ENCODE results near the gene ABLIM1.

ABLIM1 gene

DNA sequence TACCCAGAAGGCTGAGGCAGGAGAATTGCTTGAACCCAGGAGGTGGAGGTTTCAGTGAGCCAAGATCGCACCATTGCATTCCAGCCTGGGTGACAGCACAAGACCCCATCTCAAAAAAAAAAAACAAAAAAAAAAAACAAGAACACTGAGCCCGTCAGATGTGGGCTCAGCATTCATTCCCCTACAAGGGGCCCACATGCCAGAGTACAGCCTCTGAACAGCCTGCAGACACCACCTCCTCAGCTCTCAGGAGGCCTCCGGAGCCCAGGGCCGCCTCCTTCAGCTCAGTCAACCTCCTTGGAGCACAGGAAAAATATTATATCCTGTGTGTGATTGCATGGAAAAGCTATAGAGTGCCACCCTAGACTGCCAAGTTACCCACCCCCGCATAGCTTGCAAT lies 112.3 kb downstream of the ABLIM1 start:
- DNase-seq (ENCODE audit: low read depth) = no peak

DNA sequence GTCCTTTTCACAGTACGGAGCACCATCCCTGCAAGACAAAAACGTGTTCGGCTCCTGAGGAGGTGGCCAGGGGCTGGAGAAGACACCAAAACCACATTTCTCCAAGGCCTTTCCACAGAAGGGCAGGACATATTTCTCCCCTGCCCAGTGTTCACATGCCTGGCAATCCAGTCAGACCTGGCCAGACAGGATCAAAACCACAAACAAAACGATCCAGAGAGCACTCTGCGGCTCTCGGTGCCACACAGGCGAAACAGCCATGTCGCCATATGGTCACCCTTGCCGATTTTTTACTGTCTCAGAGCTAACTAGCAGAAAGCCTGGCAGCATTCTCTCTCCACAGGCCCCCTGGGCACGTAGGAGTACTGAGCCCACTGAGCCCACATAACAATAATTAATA lies 113.0 kb downstream of the ABLIM1 start:
- no peak for DNase-seq (ENCODE audit: low read depth)

DNA sequence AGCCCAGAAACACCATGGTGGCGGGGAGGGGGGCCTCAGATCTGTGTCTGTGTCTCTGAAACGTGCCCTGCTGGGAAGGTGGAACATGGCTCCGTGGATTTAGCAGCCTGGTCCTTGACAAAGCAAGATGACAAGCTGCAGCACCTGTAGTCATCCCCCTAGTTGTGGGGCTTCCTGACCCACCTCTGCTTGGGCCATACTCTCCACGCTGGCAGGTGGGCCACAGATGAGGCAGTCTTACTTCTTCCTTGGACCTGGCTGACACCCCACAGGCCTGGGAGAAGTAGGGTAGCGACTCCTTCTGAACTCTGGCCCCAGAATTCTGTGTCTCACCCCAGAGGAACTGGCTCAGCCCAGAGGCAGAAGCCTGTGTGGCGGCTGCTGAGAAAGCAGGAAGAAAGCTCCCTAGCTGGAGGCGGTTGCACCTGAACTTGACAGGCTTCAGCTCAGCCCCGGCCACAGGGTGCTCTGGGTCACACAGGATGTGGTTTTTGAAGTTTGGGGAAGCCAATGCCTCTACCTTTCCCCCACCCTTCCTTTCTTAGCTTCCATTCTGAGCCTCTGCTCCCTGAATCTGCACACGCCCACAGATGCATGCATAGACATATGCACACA lies 113.9 kb downstream of the ABLIM1 start:
- DNase-seq (ENCODE audit: low read depth) = no peak

DNA sequence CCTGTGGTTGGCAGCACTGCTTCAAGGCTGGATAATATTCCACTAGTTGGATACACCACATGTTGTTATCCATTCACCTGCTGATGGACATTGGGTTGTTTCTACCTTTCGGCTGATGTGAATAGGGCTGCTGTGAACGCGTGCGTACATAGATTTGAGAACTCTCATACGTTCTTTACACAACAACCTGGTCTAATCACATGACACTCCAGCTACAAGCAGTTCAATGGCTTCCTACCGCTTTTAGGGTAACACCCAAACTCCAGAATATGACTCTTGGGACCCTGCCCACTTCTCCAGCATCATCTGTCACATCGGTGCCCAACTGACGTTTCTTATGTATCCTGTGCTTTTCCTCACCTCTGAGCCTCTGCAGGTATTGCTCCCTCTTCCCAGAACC lies 114.6 kb downstream of the ABLIM1 start:
- no peak for DNase-seq (ENCODE audit: low read depth)

DNA sequence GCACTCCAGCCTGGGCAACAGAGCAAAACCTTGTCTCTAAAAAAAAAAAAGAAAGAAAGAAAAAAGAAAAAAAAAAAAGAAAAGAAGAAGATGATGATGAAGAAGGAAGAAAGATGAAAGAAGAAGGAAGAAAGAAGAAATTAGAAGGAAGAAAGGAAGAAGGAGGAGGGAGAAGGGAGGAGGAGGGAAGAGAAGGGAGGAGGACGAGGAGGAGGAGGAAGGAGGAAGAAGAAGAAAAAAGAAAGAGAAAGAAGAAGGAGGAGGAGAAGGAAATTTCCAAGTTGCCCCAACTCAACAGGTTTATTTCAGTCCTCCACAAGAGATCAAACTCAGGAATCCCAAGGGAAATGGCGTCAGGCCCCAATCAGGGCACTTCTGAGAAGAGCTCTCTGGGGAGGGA lies 115.7 kb downstream of the ABLIM1 start:
- no peak for DNase-seq (ENCODE audit: low read depth)

DNA sequence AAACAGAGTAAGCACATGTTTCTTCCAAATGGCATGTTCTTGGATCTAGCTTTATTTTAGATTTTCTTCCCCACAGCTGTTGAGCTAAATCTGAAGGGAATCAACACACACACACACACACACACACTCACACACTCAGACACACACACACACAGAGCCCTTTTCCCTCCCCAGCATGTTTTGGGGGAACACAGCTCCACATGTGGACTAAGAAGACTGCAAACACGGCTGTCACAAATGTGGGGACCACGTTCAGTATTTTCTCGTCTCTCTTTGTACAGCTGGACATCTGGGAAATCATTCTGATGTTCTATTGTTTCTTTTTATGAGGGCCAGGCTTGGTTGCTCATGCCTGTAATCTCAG lies 116.3 kb downstream of the ABLIM1 start:
- no peak for DNase-seq (ENCODE audit: low read depth)

DNA sequence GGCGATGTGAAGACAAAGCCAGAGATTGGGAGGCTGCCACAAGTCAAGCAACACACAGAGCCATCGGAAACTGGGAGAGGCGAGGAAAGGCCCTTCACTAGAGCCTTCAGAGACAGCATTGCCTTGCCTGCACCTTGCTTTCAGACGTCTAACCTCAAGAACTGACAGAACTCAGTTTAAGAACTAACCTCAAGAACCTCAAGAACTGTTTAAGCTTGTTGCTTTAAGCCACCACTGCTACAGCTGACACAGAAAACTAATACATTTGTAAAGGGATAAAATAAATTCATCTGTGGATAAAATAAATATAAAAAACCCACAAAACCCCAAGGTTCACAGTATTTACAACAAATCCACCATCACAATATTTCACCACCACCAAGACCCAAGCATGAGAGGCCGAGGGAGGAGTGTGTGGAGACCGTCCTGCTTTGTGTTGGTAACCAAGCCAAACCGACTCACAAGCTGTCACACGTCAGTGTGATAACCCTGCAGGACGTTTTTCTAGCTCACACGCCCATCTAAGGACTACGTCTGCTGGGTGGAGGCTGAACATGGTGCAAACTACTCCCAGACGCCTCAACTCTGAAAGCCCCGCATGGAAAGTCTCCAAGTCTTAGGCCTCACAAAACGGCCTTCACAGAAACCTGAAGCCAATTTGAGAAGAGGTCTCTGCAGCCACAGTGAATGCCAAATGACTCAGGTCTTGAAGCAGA lies 116.8 kb downstream of the ABLIM1 start:
- DNase-seq (ENCODE audit: low read depth) = no peak

DNA sequence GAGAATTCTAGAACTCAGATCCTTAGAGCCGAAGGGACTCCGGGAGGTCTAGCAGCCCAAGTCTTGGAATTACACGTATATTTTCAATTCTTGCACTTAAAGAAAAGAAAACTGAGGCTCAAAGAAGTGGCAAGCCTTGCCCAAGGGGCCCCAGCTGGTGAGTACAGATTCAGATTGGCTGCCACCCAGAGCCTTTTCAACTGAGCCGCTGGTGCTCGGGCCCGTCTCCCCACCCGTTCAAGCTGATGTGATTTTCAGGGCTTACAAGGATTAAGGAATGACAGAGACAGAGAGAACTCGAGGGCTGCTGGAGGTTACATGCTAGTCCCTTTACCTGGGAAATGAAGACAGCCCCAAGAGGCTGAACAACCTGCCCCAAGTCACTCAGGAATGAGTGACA lies 117.8 kb downstream of the ABLIM1 start:
- DNase-seq (ENCODE audit: low read depth) = no peak

DNA sequence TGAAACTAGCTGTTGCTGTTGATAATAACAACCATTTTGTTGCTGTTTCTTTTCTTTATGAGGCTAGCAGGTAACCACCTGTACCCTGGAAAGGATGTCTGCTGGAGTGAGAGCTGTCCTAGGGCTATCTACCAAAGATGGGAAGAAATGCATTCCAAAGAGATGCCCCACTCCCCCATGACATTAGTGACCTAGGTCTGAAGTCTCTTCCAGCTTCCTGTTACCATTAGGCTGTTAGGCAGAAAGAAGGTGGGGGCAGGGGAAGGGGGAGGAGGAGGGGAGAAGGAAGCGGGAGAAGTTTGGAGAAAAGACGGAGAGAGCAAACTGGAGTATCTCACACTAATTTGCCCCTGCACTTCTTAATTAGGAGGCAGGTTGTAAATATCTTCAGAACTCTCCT lies 118.5 kb downstream of the ABLIM1 start:
- DNase-seq (ENCODE audit: low read depth) = no peak

DNA sequence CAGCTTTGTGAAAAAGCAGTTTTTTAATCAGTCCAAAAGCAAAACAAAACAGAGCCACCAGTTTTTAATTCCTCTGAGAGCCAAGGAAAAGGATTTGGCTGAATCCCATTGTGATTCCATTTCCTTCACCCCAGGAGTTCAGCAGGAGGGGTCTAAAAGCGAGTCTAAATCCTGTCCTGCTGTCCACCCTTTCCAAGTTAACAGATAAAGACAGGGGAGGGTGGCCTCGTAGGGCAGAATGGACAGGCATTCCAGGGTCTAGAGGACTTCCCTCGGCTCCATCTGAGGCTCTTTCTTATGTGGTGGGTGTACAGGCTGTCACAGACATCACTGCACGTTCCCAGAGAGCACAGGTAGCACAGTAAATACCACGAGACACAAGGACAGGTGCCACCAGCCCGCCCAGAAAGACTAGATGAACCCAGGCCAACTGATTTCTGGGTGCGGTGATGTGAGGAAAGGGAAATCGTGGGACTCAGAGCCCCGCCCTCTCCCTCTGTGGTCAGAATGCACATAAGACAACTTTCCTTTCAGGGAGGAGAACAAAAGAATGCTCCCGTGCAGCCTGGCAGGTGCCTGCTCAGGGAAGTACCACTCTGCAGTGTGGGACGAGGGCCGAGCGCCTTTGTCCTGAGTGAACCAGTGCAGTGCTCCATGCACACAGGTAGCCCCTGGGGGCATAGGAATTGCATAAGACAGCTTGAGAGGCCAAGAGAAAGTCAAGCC lies 119.7 kb downstream of the ABLIM1 start:
- DNase-seq (ENCODE audit: low read depth) = no peak

DNA sequence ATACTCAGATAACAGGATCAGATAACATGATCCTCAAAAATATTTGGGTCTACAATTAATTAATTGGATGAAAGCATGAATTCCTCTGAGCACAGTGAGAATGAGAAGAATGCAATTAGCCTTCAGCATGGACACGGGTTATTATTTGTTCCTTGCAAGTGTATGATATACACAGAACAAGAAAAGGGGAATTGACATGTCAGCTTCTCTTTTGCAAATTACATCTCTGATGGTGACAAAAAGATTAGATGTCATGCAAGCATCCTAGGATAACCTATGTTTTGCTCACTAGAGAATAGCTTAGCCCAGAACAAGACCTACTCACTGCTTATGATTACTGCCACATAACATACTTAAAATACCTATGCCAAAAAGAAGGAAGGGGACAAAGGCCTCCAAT lies 120.3 kb downstream of the ABLIM1 start:
- no peak for DNase-seq (ENCODE audit: low read depth)

DNA sequence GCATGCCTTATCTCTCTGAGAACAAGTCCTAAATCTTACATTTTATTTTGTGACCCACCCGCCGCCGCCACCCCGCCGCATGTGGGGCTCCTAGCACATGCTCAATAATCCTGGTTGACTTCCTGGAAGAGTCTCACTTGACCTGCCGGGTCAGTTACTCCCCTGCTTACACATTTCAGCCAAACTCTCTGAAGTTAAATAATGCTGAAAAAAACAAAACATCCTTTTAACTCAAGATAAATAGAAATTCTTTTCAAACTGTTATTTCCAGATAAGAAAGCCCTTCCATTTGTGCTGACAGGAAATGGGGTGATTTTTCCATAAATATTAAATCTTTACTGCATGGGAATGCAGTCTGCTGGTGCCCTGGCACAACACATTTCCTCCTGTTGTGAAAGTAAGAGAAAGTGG lies 123.5 kb downstream of the ABLIM1 start:
- no peak for DNase-seq (ENCODE audit: low read depth)

DNA sequence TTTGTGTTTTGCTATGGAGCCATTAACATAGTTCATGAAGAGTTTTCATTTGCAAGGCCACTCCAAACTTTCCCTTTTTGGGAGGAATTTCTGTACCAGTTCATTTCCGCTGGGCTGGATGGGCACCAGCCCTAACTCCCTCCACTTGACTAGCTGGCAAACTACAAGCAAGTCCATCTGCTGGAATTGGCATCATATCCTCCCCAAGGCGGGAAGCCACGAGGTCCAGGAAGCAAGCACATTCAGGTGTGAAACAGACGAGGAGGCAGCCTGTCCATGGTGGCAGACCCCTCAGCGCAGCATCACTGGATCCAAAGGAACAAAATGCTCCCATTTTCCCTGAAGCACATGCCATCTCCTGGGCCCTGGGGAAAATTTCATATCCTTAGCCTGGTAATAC lies 125.8 kb downstream of the ABLIM1 start:
- no peak for DNase-seq (ENCODE audit: low read depth)

DNA sequence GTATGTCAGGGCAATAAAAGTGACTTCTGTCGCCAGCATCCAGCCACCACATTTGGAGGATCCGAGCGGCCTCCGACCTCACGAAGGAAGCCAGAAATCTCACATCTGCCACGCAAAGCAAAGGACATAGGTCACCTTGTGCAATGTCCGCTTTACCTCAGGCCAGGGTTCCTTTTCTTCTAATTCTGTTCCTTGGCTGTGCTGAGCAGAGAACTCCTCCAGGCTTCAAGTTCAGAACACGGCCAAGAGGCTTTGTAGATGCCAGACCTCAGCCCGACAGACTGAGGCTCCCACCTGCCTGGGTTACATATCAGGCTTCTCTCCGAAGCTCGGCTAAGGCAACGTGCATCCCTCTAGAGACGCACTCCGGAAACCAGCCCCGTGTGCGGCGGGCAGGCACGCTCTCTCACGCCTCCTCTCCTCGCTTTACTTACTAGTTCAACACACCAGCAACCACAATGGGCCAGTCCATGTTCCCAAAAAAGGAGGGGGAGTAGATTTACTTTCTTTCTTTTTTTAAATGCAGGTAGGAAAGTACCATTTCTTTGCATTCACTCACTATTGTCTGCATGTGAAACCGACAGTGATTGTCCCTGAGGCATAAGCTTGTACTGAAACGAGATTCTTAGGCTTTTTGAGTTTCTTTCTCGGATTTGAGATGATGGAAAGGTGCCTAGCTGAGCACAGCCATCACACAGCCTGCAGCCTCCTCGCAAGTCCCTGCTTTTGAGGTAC lies 131.4 kb downstream of the ABLIM1 start:
- DNase-seq (ENCODE audit: low read depth) = no peak

DNA sequence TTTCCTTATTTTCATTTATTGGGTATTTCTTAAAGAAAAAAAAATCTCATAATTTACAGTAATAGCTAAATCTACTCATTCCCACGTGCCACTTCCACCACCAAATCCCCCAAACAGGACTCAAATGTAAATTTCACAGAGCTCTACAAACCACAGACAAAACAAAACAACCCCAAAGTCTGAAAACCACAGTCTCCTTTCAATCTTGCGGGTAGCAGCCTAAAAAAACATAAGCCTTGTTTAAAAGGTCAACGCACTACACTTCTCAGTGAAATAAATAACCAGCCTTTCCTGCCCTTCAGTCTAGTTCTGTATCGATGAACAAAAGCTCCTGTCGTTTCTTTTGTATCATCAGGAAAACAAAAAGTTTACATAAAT lies 132.0 kb downstream of the ABLIM1 start:
- DNase-seq (ENCODE audit: low read depth) = no peak

DNA sequence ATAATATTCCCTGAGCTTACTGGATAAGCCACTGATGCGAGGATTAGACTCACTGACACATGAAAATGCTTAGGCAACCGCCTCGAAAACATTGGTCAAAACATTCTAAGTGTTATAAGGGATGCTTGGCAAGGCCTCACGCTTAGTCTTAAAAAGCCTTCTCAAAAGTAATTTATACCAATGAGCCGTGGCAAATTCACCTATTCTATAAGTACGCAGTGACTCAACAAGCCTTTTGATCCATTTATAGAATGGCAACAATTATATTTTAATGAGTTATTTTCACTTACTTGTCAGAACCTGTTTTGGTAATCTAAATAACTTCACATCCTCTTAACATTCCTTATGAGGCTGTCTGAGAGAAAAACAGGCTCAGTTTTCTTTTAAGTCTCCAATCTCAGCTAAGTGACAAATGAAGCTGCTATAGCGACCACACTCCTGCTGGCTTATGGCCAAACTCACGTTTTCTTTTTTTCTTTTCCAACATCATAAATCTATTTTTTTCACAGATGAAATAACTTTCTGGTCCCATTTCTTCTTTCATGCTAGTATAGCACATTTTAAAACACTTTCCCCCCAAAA lies 132.6 kb downstream of the ABLIM1 start:
- DNase-seq (ENCODE audit: low read depth) = no peak

DNA sequence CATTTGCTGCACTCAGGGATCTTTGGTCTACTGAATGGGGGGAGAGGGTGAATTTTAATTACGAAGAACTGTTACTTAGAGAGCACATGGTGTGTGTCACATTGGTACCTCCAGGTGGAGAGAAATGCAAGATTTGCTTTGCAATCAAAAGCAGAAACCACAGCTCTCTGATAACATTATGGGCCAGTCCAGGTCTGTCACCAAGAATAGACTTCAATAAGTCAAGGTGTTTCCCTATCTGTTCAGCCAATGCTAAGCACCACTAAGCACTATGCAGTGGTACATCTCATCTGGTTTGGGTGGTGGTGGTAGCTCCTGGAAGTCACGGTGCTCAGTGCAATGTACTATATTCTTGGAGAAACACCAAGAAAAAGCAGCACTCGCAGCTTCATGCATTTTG lies 134.2 kb downstream of the ABLIM1 start:
- no peak for DNase-seq (ENCODE audit: low read depth)

DNA sequence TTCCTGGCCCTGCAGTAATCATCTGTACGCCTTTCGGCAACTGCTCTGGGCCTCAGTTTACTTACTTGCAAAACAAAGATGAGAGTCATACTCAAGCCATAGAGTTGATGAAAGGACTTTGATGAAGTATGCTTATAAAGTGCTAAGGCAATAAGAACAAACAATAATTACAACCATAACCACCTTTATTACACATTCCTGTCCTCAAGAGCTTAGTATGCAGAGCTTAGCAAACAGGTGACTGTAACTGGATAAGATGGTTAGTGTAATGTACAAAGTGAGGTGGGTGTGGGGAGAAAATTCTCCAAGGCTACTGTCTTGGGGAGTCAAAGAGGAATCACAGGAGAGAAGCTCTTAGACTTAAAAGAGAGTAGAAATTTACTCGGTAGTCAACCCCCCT lies 136.8 kb downstream of the ABLIM1 start:
- no peak for DNase-seq (ENCODE audit: low read depth)

DNA sequence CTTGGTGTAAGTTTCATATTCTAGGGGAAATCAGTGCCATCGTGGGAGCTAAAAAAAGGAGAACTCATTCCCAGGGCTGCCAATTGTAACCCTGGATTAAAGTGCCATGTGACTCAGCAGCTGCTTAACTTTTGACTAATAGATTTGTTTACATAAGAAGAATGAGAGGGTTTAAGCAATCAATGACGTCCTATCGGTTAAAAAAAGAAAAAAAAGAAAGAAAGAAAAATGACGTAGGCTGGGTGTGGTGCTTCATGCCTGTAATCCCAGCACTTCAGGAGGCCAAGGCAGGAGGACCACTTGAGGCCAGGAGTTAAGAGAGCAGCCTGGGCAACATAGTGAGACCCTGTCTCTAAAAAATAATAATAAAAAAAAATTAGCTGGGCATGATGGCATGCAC lies 137.6 kb downstream of the ABLIM1 start:
- peak; percentile 33 for DNase-seq (ENCODE audit: low read depth)

DNA sequence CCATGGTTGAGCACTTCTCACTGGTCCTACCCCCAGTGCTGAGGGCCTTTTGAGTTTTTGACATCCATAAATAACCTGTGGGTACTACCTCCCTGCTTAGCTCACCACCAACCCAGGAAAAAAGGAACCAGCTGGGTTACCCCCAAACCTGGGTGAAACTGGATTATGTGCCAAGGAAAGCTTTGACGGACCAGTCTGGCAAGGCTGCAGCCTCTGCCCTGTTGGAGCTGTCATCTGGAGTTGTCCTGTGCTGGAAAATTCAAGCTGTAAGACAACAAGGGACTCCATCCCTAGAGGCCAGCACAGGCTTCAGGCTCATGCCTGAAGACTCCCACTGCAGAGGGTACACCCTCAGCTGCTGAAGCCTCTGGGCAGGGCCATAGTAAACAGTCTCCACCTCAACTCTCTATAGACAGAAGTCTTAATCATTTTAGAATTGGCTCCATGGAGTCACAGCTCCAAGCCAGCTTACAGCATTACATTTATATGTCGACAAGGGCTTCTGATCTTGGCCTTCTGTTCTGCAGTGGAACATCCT lies 138.2 kb downstream of the ABLIM1 start:
- DNase-seq (ENCODE audit: low read depth) = no peak

DNA sequence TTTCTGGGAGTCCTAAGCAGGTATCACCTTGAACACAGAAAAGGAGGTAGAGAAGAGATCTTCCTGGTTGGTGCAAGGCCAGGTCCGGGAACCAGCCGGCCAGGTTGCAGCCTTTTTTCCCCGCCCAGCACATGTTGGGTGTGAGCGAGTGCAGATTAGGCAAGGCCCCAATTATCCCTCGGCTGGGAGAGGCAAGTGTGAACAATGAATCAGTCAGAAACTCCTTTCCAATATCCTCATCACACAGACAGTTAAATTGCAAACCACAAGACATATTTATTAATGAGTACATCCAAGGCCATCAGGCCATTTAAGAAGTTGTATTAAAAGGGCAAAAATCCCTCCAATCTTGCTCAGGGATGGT lies 138.8 kb downstream of the ABLIM1 start:
- DNase-seq (ENCODE audit: low read depth) = no peak

All from HS-27A (cell line).